SU-DHL-6 (cell line): ENCODE measurements around the gene WNT2B.

ENCODE experiments used
- H2AFZ ChIP-seq: fragments of 200-600 bp; sonication (generic); 2 replicates; pipeline ENCODE4 v1.6.1; 2014; ENCODE audit warnings: low read depth, mild to moderate bottlenecking, moderate library complexity, mixed read lengths, antibody characterized with exemption, low read length; ENCODE audit not compliant: severe bottlenecking
- H3F3A ChIP-seq: fragments of 200-600 bp; shearing (Covaris generic); 2 replicates; pipeline ENCODE4 v1.6.0; 2016; ENCODE audit warnings: antibody characterized with exemption, mild to moderate bottlenecking; ENCODE audit not compliant: insufficient read depth
- H3K27ac ChIP-seq: fragments of 200-600 bp; sonication (generic); 2 replicates; pipeline ENCODE4 v1.5.1; 2016; ENCODE audit warnings: low read depth, mild to moderate bottlenecking, low read length, moderate library complexity, mixed read lengths
- H3K27me3 ChIP-seq: fragments of 200-600 bp; sonication (generic), shearing (Covaris generic); 2 replicates; pipeline ENCODE4 v1.6.0; 2014; ENCODE audit warnings: mild to moderate bottlenecking, low read length
- H3K36me3 ChIP-seq: fragments of 200-600 bp; sonication (generic); 2 replicates; pipeline ENCODE4 v1.6.1; 2014; ENCODE audit warnings: mild to moderate bottlenecking, low read length, mixed read lengths
- H3K4me2 ChIP-seq: fragments of 300-600, 200-600 bp; shearing (Covaris generic), sonication (generic); 2 replicates; pipeline ENCODE4 v1.6.0; 2014; ENCODE audit warnings: low read length, low read depth, mild to moderate bottlenecking; ENCODE audit not compliant: poor library complexity, severe bottlenecking
- H3K4me3 ChIP-seq: fragments of 200-600 bp; sonication (generic); 2 replicates; pipeline ENCODE4 v1.5.1; 2014; ENCODE audit warnings: antibody characterized with exemption, low read length, mild to moderate bottlenecking, mixed read lengths; ENCODE audit not compliant: insufficient read depth, poor library complexity, severe bottlenecking
- H3K79me2 ChIP-seq: fragments of 200-600 bp; sonication (generic); 2 replicates; pipeline ENCODE4 v1.6.1; 2014; ENCODE audit warnings: mild to moderate bottlenecking, low read length, moderate library complexity; ENCODE audit not compliant: insufficient read depth
- H3K9ac ChIP-seq: fragments of 200-600 bp; sonication (generic); 2 replicates; pipeline ENCODE4 v1.7.0; 2014; ENCODE audit warnings: mild to moderate bottlenecking, low read length
- H3K9me2 ChIP-seq: fragments of 200-600 bp; sonication (generic); replicated peaks from 2 replicates; pipeline ENCODE4 v1.6.1; 2014; ENCODE audit warnings: low read length; ENCODE audit not compliant: insufficient read depth
- H3K9me3 ChIP-seq: fragments of 200-600 bp; sonication (generic); 2 replicates; pipeline ENCODE4 v1.6.1; 2014; ENCODE audit warnings: low read length, mixed read lengths; ENCODE audit not compliant: insufficient read depth
- H4K20me1 ChIP-seq: fragments of 200-600 bp; sonication (generic); 2 replicates; pipeline ENCODE4 v1.6.1; 2014; ENCODE audit warnings: low read depth, mild to moderate bottlenecking, antibody characterized with exemption, low read length, moderate library complexity, mixed read lengths
- CTCF ChIP-seq: fragments of 200-600 bp; sonication (generic); IDR thresholded peaks from one replicate; pipeline ENCODE4 v1.5.1; 2017; ENCODE audit warnings: antibody characterized with exemption, mild to moderate bottlenecking, low read length, moderate library complexity; ENCODE audit not compliant: insufficient read depth, poor library complexity, severe bottlenecking
- EZH2phosphoT487 ChIP-seq: fragments of 200-600 bp; sonication (generic), shearing (Covaris generic); conservative IDR thresholded peaks from 2 replicates; pipeline ENCODE4 v1.6.1; 2018; ENCODE audit warnings: mild to moderate bottlenecking, antibody characterized with exemption, low read length, moderate library complexity, mixed read lengths

The WNT2B gene

GRCh38 chr1:112508278-112509004, at the start of gene WNT2B:
Gene WNT2B (plus strand): TSS chr1:112508965. CDS start chr1:112509263, 298 bp downstream.
- Histone ChIP-seq H3K9me3 (no peaks in the 10 kb centered on the region), H3F3A (no peaks in the 10 kb centered on the region), H3K9me2 (no peaks in the 10 kb centered on the region), H3K27ac (no peak within 1 kb of the TSS), H3K4me2 (peak within 1 kb of the TSS; percentile 54), H4K20me1 (no peaks in the 10 kb centered on the region), H3K9ac (peak within 1 kb of the TSS; percentile 27; the same call in 1 of the 2 replicates), H3K36me3 (no peaks in the 10 kb centered on the region), H3K4me3 (peak within 1 kb of the TSS; percentile 44), H2AFZ (peak within 1 kb of the TSS; percentile 52), H3K79me2 (no peaks in the 10 kb centered on the region), H3K27me3 (no peaks in the 10 kb centered on the region)
- TF ChIP-seq CTCF (no peak), EZH2phosphoT487 (no peak)

- no peak for TF ChIP-seq CTCF
- no peak for TF ChIP-seq EZH2phosphoT487
- no peak overlapping the region for H3K4me3 ChIP-seq
- no peaks in the 10 kb centered on the region for H4K20me1 ChIP-seq
- no peaks in the 10 kb centered on the region for H3K36me3 ChIP-seq
- no peak overlapping the region for H3K4me2 ChIP-seq
- no peak overlapping the region for H3K9ac ChIP-seq
- H2AFZ ChIP-seq: no peak overlapping the region
- no peaks in the 10 kb centered on the region for H3K27me3 ChIP-seq
- no peaks in the 10 kb centered on the region for H3F3A ChIP-seq
- no peaks in the 10 kb centered on the region for H3K79me2 ChIP-seq
- H3K9me3 ChIP-seq: no peaks in the 10 kb centered on the region
- H3K9me2 ChIP-seq: no peaks in the 10 kb centered on the region
- no peak overlapping the region for H3K27ac ChIP-seq
These were observed 48.1 kb upstream of the WNT2B start for GRCh38 chr1:112460615-112461014.

GRCh38 chr1:112461200-112461871, 47.4 kb upstream of the WNT2B start:
- Histone ChIP-seq H4K20me1 (no peaks in the 10 kb centered on the region), H3K9me2 (no peaks in the 10 kb centered on the region), H3K4me2 (no peak overlapping the region), H3K27ac (no peak overlapping the region), H3K9me3 (no peaks in the 10 kb centered on the region), H2AFZ (no peak overlapping the region), H3F3A (no peaks in the 10 kb centered on the region), H3K27me3 (no peaks in the 10 kb centered on the region), H3K4me3 (no peak overlapping the region), H3K36me3 (no peaks in the 10 kb centered on the region), H3K9ac (no peak overlapping the region), H3K79me2 (no peaks in the 10 kb centered on the region)
- no peak for TF ChIP-seq CTCF
- no peak for TF ChIP-seq EZH2phosphoT487
